ENCODE results near the gene RASSF6. TPM values are rescaled to one million over a fixed set of nuclear protein-coding genes. Genes with fewer than 3 reads are reported as not detected.

Gene RASSF6
- total and polyA plus RNA-seq, 2 of the 8 experiments (the other 6 are each of a cell fraction or from before 2014, with no cell fraction given) = 0.03 to 0.28 TPM

DNA sequence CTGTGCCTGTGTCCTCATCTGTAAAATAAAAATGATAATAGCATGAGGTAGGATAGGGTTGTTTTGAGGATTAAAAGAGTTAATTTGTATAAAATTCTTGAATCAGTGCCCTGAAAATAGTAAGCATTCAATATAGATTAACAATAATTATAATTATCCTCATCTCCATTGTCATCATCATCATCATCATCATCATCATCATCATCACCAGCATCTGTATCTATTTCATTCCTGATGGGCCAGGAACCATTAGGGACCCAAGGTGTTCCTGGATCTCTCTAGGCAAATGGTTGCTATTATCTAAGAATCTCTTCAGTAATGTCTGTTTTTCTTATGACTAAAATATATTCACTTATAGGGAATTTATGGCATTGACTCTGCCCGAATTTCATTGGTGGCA lies 31.6 kb downstream of the RASSF6 start:
- FAIRE-seq = no peak
- Histone ChIP-seq H2BK120ac (replicated peaks; ENCODE audit: low read depth, low read length) (no peak overlapping the region), H4K20me1 (replicated peaks in 1 of 2; ENCODE audit: control insufficient read depth in 1 of 2, insufficient read depth in 2 of 2, low read length in 2 of 2) (no peaks in the 10 kb centered on the region)
- TF ChIP-seq CTBP2 (IDR thresholded peaks at IDR 0.05; ENCODE audit: borderline replicate concordance, insufficient read depth, insufficient read length, low read length) = no peak
- no peak for TF ChIP-seq RBBP5 (IDR thresholded peaks at IDR 0.05; ENCODE audit: borderline replicate concordance, low read depth, low read length)
- no peak for TF ChIP-seq SP2 (IDR thresholded peaks at IDR 0.05; ENCODE audit: low read length)
- TF ChIP-seq ZNF274 (IDR thresholded peaks at IDR 0.05; ENCODE audit: borderline replicate concordance, extremely low read depth, low read length) = no peak
- TF ChIP-seq SP4 (IDR thresholded peaks at IDR 0.05; ENCODE audit: low read length) = no peak
- no peak for TF ChIP-seq PHF8 (conservative IDR thresholded peaks at IDR 0.05; ENCODE audit: low read depth, low read length)
- TF ChIP-seq, protein P1, sequence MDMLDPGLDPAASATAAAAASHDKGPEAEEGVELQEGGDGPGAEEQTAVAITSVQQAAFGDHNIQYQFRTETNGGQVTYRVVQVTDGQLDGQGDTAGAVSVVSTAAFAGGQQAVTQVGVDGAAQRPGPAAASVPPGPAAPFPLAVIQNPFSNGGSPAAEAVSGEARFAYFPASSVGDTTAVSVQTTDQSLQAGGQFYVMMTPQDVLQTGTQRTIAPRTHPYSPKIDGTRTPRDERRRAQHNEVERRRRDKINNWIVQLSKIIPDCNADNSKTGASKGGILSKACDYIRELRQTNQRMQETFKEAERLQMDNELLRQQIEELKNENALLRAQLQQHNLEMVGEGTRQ (IDR thresholded peaks at IDR 0.05; ENCODE audit: low read length) = no peak
- TF ChIP-seq TCF12 (IDR thresholded peaks at IDR 0.05; ENCODE audit: low read depth, low read length) = no peak
- no peak for TF ChIP-seq GTF2F1 (IDR thresholded peaks at IDR 0.05; ENCODE audit: borderline replicate concordance, low read depth, low read length)
- TF ChIP-seq TBP (IDR thresholded peaks at IDR 0.05; ENCODE audit: low read depth, low read length) = no peak
- no peak for TF ChIP-seq EGR1 (IDR thresholded peaks at IDR 0.05; ENCODE audit: borderline replicate concordance, low read depth, low read length)
- TF ChIP-seq, protein P2, sequence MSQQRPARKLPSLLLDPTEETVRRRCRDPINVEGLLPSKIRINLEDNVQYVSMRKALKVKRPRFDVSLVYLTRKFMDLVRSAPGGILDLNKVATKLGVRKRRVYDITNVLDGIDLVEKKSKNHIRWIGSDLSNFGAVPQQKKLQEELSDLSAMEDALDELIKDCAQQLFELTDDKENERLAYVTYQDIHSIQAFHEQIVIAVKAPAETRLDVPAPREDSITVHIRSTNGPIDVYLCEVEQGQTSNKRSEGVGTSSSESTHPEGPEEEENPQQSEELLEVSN (IDR thresholded peaks at IDR 0.05) = no peak
- TF ChIP-seq SIN3A (conservative IDR thresholded peaks at IDR 0.05 in 1 of 2, IDR thresholded peaks at IDR 0.05 in 1 of 2; ENCODE audit: low read depth in 1 of 2, low read length in 2 of 2) = no peak

More for the DNA sequence above, 31.6 kb downstream of the RASSF6 start:
- Histone ChIP-seq H3K56ac (replicated peaks; ENCODE audit: insufficient read length, low read depth, low read length) (no peak overlapping the region), H3K4me1 (replicated peaks in 1 of 4; ENCODE audit: control insufficient read depth in 3 of 4, insufficient read depth in 4 of 4, low read length in 3 of 4) (peaks cover 0 to 7% (median 3%) of the 10 kb centered on the region in 4 experiments; a peak in 2 of 7 replicates), H2BK15ac (ENCODE audit: low read length) (no peak overlapping the region), H3K79me1 (ENCODE audit: low read depth, low read length) (no peaks in the 10 kb centered on the region), H3K4ac (replicated peaks; ENCODE audit: insufficient read length, low read depth, low read length) (no peak overlapping the region), H2BK20ac (ENCODE audit: low read length) (no peak overlapping the region), H3K9me3 (ENCODE audit: insufficient read depth in 2 of 2, low read depth in 1 of 2, low read length in 1 of 2) (no peaks in the 10 kb centered on the region), H4K8ac (ENCODE audit: extremely low read depth, insufficient read depth, low read length) (no peak overlapping the region), H3K79me2 (ENCODE audit: control insufficient read depth in 1 of 2, insufficient read depth in 2 of 2, low read length in 2 of 2) (no peaks in the 10 kb centered on the region), H3K4me3 (ENCODE audit: extremely low read depth in 1 of 4, insufficient read depth in 2 of 4, low read depth in 3 of 4, low read length in 4 of 4) (no peak overlapping the region), H2BK12ac (ENCODE audit: low read depth, low read length) (no peak overlapping the region), H2AK5ac (ENCODE audit: low read depth, low read length) (no peak overlapping the region), H2BK5ac (ENCODE audit: low read depth, low read length) (no peak overlapping the region), H3K36me3 (ENCODE audit: control insufficient read depth in 2 of 4, insufficient read depth in 4 of 4, low read length in 3 of 4) (no peaks in the 10 kb centered on the region), H3K27me3 (replicated peaks in 1 of 4; ENCODE audit: control insufficient read depth in 3 of 4, extremely low read depth in 1 of 4, insufficient read depth in 3 of 4, low read length in 3 of 4) (peaks cover 0 to under 1% (median 0%) of the 10 kb centered on the region in 4 experiments; a peak in 1 of 7 replicates), H2AFZ (ENCODE audit: low read length) (no peak overlapping the region), H4K5ac (ENCODE audit: insufficient read length, low read depth, low read length) (no peak overlapping the region), H3K4me2 (ENCODE audit: insufficient read depth in 1 of 2, low read depth in 2 of 2, low read length in 2 of 2) (no peak overlapping the region), H3K9ac (replicated peaks in 1 of 4; ENCODE audit: extremely low read depth in 1 of 4, low read depth in 3 of 4, low read length in 3 of 4) (no peak overlapping the region), H3K14ac (ENCODE audit: insufficient read length) (no peak overlapping the region), H3K18ac (ENCODE audit: extremely low read depth, low read length) (no peak overlapping the region), H4K91ac (replicated peaks; ENCODE audit: insufficient read length, low read length) (no peak overlapping the region), H3K27ac (ENCODE audit: low read depth, low read length) (no peak overlapping the region), H3K23me2 (ENCODE audit: low read depth, low read length) (no peaks in the 10 kb centered on the region), H3K23ac (ENCODE audit: insufficient read length) (no peak overlapping the region)
- ChIA-PET POLR2A (ENCODE audit: partially characterized antibody) (no interaction called here), CTCF (ENCODE audit: partially characterized antibody) (interaction anchor here (1.8 kb wide), 1 partner anchor 247 kb away, joined by 7 read pairs; no protein-coding TSS in a partner anchor)
- WGBS, 2 experiments (ENCODE audit: extremely low coverage in 1 of 2, insufficient coverage in 1 of 2, insufficient read length in 1 of 2, insufficient replicate concordance in 2 of 2, low coverage in 1 of 2, low lambda C conversion rate in 2 of 2, missing lambda C conversion rate in 1 of 2) = 92% methylated on average over 1 of the region's 1 CpG; no CpG with 5 or more reads in 1 of the 2 experiments
- DNase-seq (ENCODE audit: low read depth in 1 of 2, low spot score in 2 of 2) = no peak

Measured in H1 (cell line).